Umbilical cord (tissue), 2 donors: ENCODE measurements around the gene DIPK1B. TPM values are rescaled to one million over a fixed set of nuclear protein-coding genes. Genes with fewer than 3 reads are reported as not detected.
"Not testable (repeated sequence)": the region's sequence is repeated elsewhere in the genome, so short reads cannot be mapped to it uniquely, and the experiment has no call there.

ENCODE experiments used
- DNase-seq: peaks from one replicate; pipeline ENCODE4 v3.0.0-alpha.2; 2015; ENCODE audit warnings: low spot score
- total RNA-seq: library from RNA; depleted of rRNA; stranded (reverse); fragments of >200 nt; gene quantifications from one replicate; pipeline ENCODE4 v1.2.3, GENCODE V29; 2014; ENCODE audit warnings: low replicate concordance; ENCODE audit not compliant: insufficient read depth

The DIPK1B gene
- total RNA-seq, 1 donor from 2014 or later = 3.1 TPM

GRCh38 chr9:136698635-136699246, 13.6 kb upstream of the DIPK1B start:
- DNase-seq = no peak

- DNase-seq = peak; percentile 56
Observed at GRCh38 chr9:136700304-136700703, 12.1 kb upstream of the DIPK1B start.

- no peak for DNase-seq
Observed at GRCh38 chr9:136700959-136701667, 11.3 kb upstream of the DIPK1B start.

GRCh38 chr9:136701668-136702053, 10.7 kb upstream of the DIPK1B start:
- DNase-seq = no peak

- DNase-seq = no peak
Observed at GRCh38 chr9:136703276-136703860, 9.0 kb upstream of the DIPK1B start.

GRCh38 chr9:136704741-136705140, 7.6 kb upstream of the DIPK1B start:
- DNase-seq = not testable (repeated sequence)

- DNase-seq = no peak
Observed at GRCh38 chr9:136705564-136705963, 6.8 kb upstream of the DIPK1B start.

- no peak for DNase-seq
Observed at GRCh38 chr9:136707011-136707410, 5.4 kb upstream of the DIPK1B start.

GRCh38 chr9:136707849-136708517, 4.4 kb upstream of the DIPK1B start:
- no peak for DNase-seq

GRCh38 chr9:136709454-136710109, 2.8 kb upstream of the DIPK1B start:
- no peak for DNase-seq

GRCh38 chr9:136710543-136710942, 1.8 kb upstream of the DIPK1B start:
- no peak for DNase-seq

GRCh38 chr9:136711219-136711648, 1.1 kb upstream of the DIPK1B start:
- not testable (repeated sequence) for DNase-seq

- DNase-seq = no peak
Observed at GRCh38 chr9:136712690-136713544, 545 bp downstream of the DIPK1B start.

GRCh38 chr9:136713550-136713949, 1.2 kb downstream of the DIPK1B start:
- no peak for DNase-seq

GRCh38 chr9:136714096-136714892, 1.9 kb downstream of the DIPK1B start:
- peak; percentile 50 for DNase-seq

GRCh38 chr9:136714893-136715274, 2.5 kb downstream of the DIPK1B start:
- DNase-seq = no peak

- DNase-seq = no peak
Observed at GRCh38 chr9:136717399-136717798, 5.0 kb downstream of the DIPK1B start.

- DNase-seq = no peak
Observed at GRCh38 chr9:136718345-136719194, 6.2 kb downstream of the DIPK1B start.

GRCh38 chr9:136719195-136719880, 7.0 kb downstream of the DIPK1B start:
- DNase-seq = no peak
